Keratinocyte (primary cell): ENCODE results near the gene RPS8.

Experiments
- CTCF ChIP-seq, 3 experiments: IDR thresholded peaks in 1 of 3; conservative IDR thresholded peaks in 1 of 3; optimal IDR thresholded peaks in 1 of 3; 2 replicates in 2 of 3; 3 replicates in 1 of 3; pipeline versions ENCODE3 to v1.5.1; 2011; ENCODE audit warnings: low read length in 3 of 3, mild to moderate bottlenecking in 3 of 3, moderate library complexity in 2 of 3, control low read depth in 1 of 3, inconsistent platforms in 1 of 3; ENCODE audit not compliant: insufficient read depth in 2 of 3; ENCODE audit errors: extremely low read depth in 1 of 3
- EZH2 ChIP-seq: IDR thresholded peaks from one replicate; pipeline ENCODE4 v1.6.1; 2012; ENCODE audit warnings: inconsistent platforms, mild to moderate bottlenecking, low read length, moderate library complexity

DNA sequence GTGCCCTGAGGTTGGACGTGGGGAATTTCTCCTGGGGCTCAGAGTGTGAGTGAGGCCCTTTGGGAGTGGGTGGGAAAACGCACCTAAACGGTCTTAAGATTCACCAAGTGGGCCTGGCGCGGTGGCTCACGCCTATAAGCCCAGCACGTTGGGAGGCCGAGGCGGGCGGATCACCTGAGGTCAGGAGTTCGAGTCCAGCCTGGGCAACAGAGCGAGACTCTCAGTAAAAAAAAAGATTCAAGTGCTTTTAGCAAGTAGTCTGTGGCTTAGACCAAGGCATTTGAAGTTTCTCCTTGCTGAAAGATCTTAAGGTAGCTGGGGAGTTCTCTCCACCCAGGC lies 1.4 kb downstream of the RPS8 start:
- TF ChIP-seq CTCF (optimal IDR thresholded peaks at IDR 0.05 in 1 of 3, IDR thresholded peaks at IDR 0.05 in 1 of 3, conservative IDR thresholded peaks at IDR 0.05 in 1 of 3; ENCODE audit: extremely low read depth in 1 of 3, insufficient read depth in 2 of 3, low read length in 3 of 3): no peak
- no peak for TF ChIP-seq EZH2
